Measurements from ENCODE around the gene NABP1.

Gene NABP1

GRCh38 chr2:191656391-191656790 lies 21.5 kb upstream of the NABP1 start:
- Histone ChIP-seq H3K27ac (ENCODE audit: low read length) (no peak overlapping the region), H4K20me1 (ENCODE audit: insufficient read depth, low read length) (no peaks in the 10 kb centered on the region), H3K27me3 (ENCODE audit: low read depth, low read length) (no peaks in the 10 kb centered on the region), H3K79me2 (ENCODE audit: low read length) (0 out of 2 replicates have a peak, but pooled peaks cover 2% of the 10 kb centered on the region), H3K9ac (ENCODE audit: low read length) (no peak overlapping the region), H2AFZ (ENCODE audit: low read depth, low read length) (no peak overlapping the region), H3K36me3 (replicated peaks; ENCODE audit: low read depth, low read length) (peaks cover 16% of the 10 kb centered on the region), H3K4me2 (ENCODE audit: low read length) (no peak overlapping the region), H3K4me3 (ENCODE audit: low read length) (no peak overlapping the region), H3K4me1 (ENCODE audit: low read length) (peaks cover 54% of the 10 kb centered on the region), H3K9me3 (ENCODE audit: insufficient read depth, low read length) (peaks cover 4% of the 10 kb centered on the region; the same call in 1 of the 2 replicates)
- TF ChIP-seq, protein P1, sequence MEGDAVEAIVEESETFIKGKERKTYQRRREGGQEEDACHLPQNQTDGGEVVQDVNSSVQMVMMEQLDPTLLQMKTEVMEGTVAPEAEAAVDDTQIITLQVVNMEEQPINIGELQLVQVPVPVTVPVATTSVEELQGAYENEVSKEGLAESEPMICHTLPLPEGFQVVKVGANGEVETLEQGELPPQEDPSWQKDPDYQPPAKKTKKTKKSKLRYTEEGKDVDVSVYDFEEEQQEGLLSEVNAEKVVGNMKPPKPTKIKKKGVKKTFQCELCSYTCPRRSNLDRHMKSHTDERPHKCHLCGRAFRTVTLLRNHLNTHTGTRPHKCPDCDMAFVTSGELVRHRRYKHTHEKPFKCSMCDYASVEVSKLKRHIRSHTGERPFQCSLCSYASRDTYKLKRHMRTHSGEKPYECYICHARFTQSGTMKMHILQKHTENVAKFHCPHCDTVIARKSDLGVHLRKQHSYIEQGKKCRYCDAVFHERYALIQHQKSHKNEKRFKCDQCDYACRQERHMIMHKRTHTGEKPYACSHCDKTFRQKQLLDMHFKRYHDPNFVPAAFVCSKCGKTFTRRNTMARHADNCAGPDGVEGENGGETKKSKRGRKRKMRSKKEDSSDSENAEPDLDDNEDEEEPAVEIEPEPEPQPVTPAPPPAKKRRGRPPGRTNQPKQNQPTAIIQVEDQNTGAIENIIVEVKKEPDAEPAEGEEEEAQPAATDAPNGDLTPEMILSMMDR (IDR thresholded peaks at IDR 0.05; ENCODE audit: low read depth, low read length) = no peak
- no peak for TF ChIP-seq EZH2phosphoT487 (IDR thresholded peaks at IDR 0.05; ENCODE audit: low read depth)

DNA sequence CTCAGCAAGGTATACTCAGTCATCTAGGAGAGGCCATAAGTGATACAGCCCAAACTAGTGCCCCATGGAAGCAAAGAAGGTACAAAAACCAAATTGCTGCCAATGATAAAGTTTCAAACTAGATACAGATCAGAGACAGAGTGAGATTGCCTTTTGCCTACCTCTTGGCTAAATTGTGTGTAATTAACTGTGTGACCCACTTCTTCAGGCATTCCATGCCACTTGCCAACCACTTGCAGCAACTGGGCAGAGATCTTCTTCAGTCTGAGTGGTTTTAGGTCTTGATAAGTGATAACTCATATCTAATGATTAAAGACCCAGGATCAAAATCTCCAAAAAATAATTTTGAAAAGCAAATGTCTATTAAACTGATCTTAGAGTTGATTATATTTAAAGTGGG lies 21.1 kb upstream of the NABP1 start:
- Histone ChIP-seq H3K79me2 (ENCODE audit: low read length) (0 out of 2 replicates have a peak, but pooled peaks cover 2% of the 10 kb centered on the region), H3K4me1 (ENCODE audit: low read length) (peaks cover 54% of the 10 kb centered on the region)
- TF ChIP-seq, protein P1 (IDR thresholded peaks at IDR 0.05; ENCODE audit: low read depth, low read length) = no peak
- no peak for TF ChIP-seq EZH2phosphoT487 (IDR thresholded peaks at IDR 0.05; ENCODE audit: low read depth)

DNA sequence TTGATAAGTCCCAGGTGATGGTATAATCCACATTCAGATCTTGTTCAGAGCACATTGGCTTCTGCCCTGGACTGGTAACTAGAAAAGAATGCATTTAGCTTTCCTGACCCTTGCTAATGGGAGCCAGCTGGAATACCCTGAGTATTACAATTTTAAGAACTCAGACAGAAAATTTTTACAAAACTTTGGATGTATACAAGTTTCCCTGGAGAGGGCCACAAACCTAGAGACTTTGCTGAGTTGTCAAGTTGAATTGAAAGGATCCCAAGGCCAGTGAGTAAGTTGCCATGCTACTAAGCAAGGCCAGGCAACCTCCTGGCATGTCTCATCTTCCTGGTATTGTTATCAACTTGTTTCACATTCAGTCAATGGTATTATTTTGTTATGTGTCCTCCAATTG lies 20.0 kb upstream of the NABP1 start:
- Histone ChIP-seq H3K9me3 (ENCODE audit: insufficient read depth, low read length) (peaks cover 4% of the 10 kb centered on the region; the same call in 1 of the 2 replicates), H3K27ac (ENCODE audit: low read length) (no peak overlapping the region), H4K20me1 (ENCODE audit: insufficient read depth, low read length) (no peaks in the 10 kb centered on the region), H3K27me3 (ENCODE audit: low read depth, low read length) (no peaks in the 10 kb centered on the region), H2AFZ (ENCODE audit: low read depth, low read length) (no peak overlapping the region), H3K4me3 (ENCODE audit: low read length) (no peak overlapping the region), H3K9ac (ENCODE audit: low read length) (no peak overlapping the region), H3K4me2 (ENCODE audit: low read length) (no peak overlapping the region), H3K4me1 (ENCODE audit: low read length) (peaks cover 54% of the 10 kb centered on the region), H3K36me3 (replicated peaks; ENCODE audit: low read depth, low read length) (peaks cover 16% of the 10 kb centered on the region), H3K79me2 (ENCODE audit: low read length) (0 out of 2 replicates have a peak, but pooled peaks cover under 1% of the 10 kb centered on the region)
- no peak for TF ChIP-seq EZH2phosphoT487 (IDR thresholded peaks at IDR 0.05; ENCODE audit: low read depth)
- TF ChIP-seq, protein P1 (IDR thresholded peaks at IDR 0.05; ENCODE audit: low read depth, low read length) = no peak

More for the DNA sequence above, 21.1 kb upstream of the NABP1 start:
- H3K36me3 ChIP-seq (replicated peaks; ENCODE audit: low read depth, low read length) = peaks cover 16% of the 10 kb centered on the region
- H2AFZ ChIP-seq (ENCODE audit: low read depth, low read length) = no peak overlapping the region
- no peaks in the 10 kb centered on the region for H3K27me3 ChIP-seq (ENCODE audit: low read depth, low read length)
- H3K4me3 ChIP-seq (ENCODE audit: low read length) = no peak overlapping the region
- no peak overlapping the region for H3K27ac ChIP-seq (ENCODE audit: low read length)
- no peak overlapping the region for H3K9ac ChIP-seq (ENCODE audit: low read length)
- peaks cover 4% of the 10 kb centered on the region; the same call in 1 of the 2 replicates for H3K9me3 ChIP-seq (ENCODE audit: insufficient read depth, low read length)
- H4K20me1 ChIP-seq (ENCODE audit: insufficient read depth, low read length) = no peaks in the 10 kb centered on the region
- H3K4me2 ChIP-seq (ENCODE audit: low read length) = no peak overlapping the region

DNA sequence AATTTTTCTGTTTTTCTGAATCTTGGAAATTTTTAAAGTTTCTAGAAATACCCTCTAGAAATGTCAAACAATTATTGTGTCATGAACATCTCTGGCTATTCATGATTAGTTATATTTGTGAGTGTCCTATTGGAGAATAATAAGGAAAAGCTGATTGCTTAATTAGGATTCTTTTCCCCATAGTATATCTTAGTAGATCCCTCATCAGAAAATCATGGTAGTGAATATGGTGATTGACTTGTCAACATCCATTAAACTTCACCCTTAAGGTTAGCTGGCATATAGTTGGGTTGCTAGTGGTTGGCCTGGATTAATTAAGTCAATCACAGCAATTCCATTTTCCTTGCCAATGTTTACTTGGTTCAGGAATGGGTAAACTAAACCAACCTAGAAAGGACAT lies 18.7 kb upstream of the NABP1 start:
- no peak overlapping the region for H3K9ac ChIP-seq (ENCODE audit: low read length)
- peaks cover 46% of the 10 kb centered on the region for H3K4me1 ChIP-seq (ENCODE audit: low read length)
- H3K4me2 ChIP-seq (ENCODE audit: low read length) = no peak overlapping the region
- H3K9me3 ChIP-seq (ENCODE audit: insufficient read depth, low read length) = no peaks in the 10 kb centered on the region
- no peaks in the 10 kb centered on the region for H3K27me3 ChIP-seq (ENCODE audit: low read depth, low read length)
- no peak overlapping the region for H2AFZ ChIP-seq (ENCODE audit: low read depth, low read length)
- no peaks in the 10 kb centered on the region for H4K20me1 ChIP-seq (ENCODE audit: insufficient read depth, low read length)
- TF ChIP-seq, protein P1 (IDR thresholded peaks at IDR 0.05; ENCODE audit: low read depth, low read length) = no peak
- no peak for TF ChIP-seq EZH2phosphoT487 (IDR thresholded peaks at IDR 0.05; ENCODE audit: low read depth)
- 0 out of 2 replicates have a peak, but pooled peaks cover 3% of the 10 kb centered on the region for H3K79me2 ChIP-seq (ENCODE audit: low read length)
- H3K27ac ChIP-seq (ENCODE audit: low read length) = no peak overlapping the region
- H3K36me3 ChIP-seq (replicated peaks; ENCODE audit: low read depth, low read length) = peaks cover 4% of the 10 kb centered on the region
- no peak overlapping the region for H3K4me3 ChIP-seq (ENCODE audit: low read length)

Data from OCI-LY3 (cell line).